Suppressor macrophage (primary cell): ENCODE measurements around the gene COA3.
A peak's percentile ranks its signal among the peaks of the same experiment; 100 is the strongest.

Experiments used
- DNase-seq, 4 experiments: peaks; one replicate each; pipeline ENCODE4 v3.0.0-alpha.2; 2020 to 2022
- total RNA-seq, 17 experiments: gene quantifications; one replicate each; lab custom pipeline; 2026; ENCODE audit warnings: mixed read lengths in 6 of 17, inconsistent platforms in 3 of 17; lab: John Stamatoyannopoulos, UW

The COA3 gene, protein sequence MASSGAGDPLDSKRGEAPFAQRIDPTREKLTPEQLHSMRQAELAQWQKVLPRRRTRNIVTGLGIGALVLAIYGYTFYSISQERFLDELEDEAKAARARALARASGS
- 6.2 to 25.7 (median 16.4) reads per million in 17 experiments for total RNA-seq

DNA sequence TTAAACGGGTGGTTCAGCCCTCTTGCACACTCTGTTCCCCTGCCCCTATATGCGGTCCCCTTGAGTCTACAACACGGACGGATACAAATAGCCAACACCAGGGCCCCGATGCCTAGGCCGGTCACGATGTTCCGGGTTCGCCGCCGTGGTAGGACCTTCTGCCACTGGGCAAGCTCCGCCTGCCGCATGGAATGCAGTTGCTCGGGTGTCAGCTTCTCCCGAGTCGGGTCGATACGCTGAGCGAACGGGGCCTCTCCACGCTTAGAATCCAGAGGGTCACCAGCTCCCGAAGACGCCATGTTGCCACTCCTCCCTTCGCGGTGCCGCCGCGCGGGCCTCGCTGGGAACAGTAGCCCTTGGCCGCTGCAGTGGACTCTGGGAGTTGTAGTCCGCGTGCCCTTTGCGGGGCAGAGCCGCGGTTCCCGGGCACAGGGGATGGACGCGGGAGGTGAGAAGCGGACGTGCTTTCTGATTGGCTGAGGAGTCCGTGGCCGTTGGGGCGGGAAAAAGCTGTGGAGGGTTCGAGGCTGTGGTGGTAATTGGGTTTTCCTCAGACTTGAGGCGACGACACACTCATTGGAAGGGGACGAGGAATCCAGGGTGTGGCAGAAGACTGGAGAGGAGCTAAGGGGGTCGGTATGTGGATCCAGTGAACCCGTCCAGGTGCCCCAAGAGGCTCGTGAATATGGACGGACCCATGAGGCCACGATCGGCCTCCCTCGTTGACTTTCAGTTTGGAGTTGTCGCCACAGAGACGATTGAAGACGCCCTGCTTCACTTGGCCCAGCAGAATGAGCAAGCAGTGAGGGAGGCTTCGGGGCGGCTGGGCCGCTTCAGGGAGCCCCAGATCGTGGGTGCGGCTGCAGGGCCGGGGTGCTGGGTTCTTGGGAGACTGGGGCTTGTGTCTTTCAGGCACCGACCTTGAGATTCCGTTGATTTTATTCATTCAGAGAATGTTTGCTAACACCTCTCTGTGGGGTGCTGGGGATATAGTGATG is at the start of gene COA3, which contains the start of gene CNTD1:
COA3 (minus strand) TSS at position 322 of the 998 bp plus-strand sequence; CDS start at position 299, 23 bp downstream.
CNTD1 (plus strand) TSS at position 479 of the 998 bp plus-strand sequence; CDS start at position 686, 207 bp downstream.
- DNase-seq = peak; percentile 84 to 92 (median 88)

DNA sequence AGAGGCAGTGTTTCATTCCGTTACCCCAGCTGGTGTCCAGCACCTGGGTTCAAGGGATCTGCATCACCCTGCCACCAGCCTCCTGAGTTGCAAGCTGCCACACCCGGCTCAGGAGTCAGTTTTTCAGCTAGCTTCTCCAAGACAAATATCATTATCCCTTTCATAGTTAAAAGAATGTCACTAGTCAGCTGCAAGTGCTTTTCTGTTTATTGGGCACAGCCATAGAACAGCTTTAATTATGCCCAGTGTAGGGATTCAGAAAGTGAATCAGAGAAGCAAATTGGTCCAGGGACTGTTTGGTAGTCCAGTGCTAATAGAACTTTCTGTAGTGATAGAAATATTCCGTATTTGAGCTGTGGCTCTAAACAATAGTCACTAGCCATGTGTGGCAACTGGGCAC is 49.6 kb upstream of the COA3 start:
- DNase-seq = no peak

DNA sequence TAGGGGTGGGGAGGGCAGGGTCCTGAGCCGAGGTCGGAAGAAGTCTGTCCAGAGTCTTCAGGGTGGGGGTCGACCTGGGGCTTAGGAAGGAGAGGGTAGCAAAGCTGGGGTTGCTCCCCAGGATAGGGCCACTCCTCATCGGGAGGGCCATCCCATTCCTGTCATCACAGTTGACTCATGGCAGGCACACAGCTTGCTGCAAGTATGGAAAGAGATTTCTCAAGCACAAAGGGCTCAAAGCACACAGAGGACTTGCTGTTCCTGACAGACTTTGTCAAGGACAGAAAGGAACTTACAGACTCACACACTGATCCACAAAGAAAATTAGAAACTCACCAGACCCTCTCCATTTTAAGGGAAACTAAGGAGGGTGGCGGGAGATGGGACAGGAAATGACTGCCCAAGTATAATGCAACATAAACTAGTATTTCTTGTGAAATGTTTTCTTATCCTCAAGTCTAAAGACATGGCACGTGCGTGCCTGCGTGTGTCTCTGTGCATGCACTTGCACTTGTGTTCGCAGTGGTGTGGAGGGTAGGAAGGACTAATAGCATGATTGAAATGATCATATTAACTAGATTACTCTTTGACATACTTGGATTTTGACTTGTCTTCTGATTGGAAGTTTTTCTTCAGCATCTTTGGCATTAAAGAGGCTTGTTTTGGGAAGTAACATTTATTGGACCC is 48.2 kb upstream of the COA3 start:
- DNase-seq = peak; percentile 59 to 81 (median 70)

DNA sequence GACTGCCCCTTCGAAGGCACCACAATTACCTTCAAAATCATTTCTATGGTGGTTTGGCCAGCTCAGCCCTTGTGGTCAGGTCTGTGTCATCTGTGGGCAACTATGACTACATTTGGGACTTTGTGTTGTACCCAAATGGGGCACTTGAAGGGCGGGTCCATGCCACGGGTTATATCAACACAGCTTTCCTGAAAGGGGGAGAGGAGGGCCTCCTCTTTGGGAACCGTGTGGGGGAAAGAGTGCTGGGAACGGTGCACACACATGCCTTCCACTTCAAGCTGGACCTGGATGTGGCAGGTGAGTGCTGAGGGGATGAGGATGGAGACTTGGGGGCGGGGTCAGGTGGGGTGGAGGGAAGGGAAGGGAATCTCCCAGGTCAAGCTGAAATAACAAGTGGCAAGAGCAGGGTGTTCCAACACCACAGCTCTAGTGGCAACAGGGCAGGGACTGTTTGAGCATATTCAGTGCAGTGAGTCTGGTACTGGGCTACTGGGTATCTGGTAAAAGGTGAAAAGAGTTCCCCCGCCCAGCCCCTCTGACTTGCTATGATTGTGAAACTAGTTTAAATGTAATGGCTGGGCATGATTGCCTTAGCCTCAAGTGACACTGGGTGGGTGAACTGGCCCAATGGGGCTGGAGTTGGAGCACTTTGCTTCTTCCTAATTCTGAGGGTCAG is 47.6 kb upstream of the COA3 start:
- peak; percentile 36 to 63 (median 48) for DNase-seq

DNA sequence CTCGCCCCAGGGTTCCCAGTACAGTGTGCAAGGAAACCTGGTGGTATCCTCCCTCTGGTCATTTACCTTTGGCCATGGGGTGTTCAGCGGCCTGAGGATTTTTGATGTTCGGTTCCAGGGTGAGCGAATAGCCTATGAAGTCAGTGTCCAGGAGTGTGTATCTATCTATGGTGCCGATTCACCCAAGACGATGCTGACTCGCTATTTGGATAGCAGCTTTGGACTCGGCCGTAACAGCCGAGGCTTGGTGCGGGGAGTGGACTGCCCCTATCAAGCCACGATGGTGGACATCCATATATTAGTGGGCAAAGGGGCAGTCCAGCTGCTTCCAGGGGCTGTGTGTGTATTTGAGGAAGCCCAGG is 47.0 kb upstream of the COA3 start:
- no peak for DNase-seq

DNA sequence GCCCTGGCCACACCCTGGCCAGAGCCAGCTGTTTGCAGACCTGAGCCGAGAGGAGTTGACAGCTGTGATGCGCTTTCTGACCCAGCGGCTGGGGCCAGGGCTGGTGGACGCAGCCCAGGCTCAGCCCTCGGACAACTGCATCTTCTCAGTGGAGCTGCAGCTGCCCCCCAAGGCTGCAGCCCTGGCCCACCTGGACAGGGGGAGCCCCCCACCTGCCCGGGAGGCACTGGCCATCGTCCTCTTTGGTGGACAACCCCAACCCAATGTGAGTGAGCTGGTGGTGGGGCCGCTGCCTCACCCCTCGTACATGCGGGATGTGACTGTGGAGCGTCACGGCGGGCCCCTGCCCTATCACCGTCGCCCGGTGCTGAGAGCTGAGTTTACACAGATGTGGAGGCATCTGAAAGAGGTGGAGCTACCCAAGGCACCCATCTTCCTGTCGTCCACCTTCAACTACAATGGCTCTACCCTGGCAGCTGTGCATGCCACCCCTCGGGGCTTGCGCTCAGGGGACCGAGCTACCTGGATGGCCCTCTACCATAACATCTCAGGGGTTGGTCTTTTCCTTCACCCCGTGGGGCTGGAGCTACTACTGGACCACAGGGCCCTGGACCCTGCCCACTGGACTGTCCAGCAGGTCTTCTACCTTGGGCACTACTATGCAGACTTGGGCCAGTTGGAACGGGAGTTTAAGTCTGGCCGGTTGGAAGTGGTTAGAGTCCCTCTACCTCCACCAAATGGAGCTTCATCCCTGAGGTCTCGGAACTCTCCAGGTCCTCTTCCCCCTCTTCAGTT is 46.5 kb upstream of the COA3 start:
- no peak for DNase-seq

DNA sequence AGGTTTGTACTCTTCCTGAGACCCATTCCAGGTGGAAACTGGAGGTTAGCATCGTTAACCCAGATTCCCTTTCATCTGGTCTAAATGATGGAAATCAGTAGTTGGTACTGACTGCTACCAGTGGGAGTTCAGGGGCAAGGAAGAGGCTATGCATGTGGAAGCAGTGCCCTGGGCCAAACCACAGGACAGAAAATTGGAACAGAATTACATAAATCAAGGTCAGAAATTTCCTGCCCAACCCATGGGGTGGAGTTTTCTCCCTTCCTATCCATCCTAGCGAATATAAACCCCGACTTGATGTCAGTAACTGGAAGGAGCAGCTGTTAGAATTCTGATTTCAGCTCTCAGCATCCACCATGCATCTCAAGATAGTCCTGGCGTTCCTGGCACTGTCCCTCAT is 45.8 kb upstream of the COA3 start, which contains the start of gene AOC2:
AOC2 (plus strand) TSS at position 310 of the 400 bp plus-strand sequence; CDS start at position 357, 47 bp downstream.
- DNase-seq = no peak

DNA sequence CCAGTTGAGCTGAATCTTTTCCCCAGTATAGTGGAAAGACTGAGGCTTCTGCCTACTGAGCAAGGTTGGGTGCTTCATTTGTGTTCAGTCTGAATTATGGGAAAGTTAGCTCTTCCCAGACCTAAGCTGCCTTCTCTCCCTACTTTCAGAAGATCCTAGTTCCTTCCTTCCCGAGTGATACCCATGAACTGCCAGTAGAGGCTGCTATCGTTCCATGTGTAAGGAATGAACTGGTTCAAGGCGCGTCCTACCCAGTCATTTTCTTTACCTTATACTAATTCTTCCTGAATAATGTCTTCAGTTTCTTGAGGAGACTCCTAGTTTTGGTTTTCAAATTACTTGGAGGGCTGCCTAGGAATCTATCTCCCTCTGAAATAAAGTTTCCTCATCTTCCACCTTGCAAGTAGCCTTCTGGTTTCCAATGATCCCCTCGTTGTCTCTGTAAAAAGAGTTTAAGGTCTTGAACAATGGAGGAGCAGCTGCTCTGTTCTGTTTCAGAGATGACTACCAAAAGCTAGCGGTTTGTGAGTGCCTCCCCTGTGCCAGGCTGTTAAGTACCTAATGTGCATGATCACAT is 44.9 kb upstream of the COA3 start:
- DNase-seq = peak; percentile 55 to 80 (median 70)

DNA sequence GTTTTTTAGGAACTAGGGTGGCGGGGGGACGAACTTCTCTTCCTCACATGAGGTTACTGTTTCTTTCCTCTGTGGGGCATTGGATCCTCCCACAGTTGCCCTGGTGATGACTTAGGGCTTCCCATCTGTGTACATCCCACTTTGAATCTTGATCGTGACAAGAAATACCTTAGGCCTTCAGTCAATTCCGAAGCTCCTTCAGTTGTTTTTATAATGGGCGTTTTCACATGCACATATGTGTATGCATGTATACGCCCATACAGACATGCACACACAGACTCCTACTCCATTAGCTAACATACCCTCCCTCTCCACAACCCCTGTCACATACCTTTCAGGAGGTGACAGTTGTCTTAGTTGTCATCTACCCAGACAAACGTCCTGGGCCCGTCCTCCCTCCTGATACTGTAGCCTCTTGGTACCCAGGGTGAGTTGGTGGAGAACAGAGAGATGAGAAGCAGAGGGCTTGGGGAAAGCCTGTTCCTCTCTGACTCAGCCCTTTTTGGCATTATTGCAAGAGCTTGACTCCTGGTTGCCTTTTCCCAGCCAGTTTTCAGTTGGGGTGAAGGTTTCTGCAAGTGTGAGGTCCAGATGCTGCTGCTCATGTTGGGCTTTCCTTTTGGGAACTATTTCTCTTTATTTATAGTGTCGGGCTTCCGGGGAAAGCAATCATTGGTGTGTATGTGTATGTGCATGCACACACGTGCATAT is 43.6 kb upstream of the COA3 start:
- no peak for DNase-seq

DNA sequence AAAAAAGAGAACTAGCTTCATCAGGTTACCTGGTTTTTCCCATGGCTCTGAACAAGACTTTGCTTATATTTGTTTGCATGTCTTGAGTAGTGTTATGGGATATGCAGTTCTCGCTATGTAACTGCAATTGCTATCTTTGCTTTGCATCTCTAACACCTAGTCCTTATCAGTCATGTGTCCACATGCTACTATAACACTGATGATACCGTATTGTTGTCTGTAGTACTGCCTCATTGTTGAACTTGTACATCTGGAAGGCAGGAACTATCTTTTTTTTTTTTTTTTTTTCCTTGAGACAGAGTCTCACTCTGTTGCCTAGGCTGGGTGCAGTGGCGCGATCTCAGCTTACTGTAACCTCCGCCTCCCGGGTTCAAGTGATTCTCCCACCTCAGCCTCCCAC is 37.2 kb upstream of the COA3 start:
- DNase-seq = no peak

DNA sequence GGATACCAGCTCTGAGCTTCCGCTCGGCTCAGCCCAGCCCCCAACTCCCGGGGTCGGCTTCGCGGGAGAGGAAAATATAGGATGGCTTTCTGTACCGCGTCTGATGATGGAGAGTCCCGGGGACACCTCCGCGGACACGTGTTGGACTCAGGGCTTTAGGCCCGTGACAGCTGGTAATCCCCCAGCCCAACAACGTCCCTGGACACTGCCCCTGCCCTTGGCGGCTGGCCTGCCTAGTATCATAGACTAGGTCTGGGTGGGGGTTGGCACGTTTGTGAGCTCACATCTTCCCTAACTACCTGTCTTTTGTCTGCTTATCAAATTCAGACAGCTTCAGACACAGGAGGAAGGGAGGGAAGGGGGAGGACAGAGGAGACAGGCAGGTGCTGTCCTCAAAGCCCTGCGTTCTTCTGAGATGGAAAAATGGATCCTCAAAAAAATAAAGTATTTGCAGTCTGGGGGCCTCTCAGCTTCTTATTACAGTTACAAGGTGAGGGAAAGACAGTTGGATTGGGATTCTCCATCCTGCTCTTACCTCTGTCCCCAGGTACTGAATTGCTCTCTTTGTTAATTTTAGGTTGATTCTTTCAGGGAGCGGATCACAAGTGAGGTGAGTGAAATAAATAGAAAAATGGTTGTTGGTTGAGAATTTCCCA is 35.4 kb upstream of the COA3 start:
- no peak for DNase-seq

DNA sequence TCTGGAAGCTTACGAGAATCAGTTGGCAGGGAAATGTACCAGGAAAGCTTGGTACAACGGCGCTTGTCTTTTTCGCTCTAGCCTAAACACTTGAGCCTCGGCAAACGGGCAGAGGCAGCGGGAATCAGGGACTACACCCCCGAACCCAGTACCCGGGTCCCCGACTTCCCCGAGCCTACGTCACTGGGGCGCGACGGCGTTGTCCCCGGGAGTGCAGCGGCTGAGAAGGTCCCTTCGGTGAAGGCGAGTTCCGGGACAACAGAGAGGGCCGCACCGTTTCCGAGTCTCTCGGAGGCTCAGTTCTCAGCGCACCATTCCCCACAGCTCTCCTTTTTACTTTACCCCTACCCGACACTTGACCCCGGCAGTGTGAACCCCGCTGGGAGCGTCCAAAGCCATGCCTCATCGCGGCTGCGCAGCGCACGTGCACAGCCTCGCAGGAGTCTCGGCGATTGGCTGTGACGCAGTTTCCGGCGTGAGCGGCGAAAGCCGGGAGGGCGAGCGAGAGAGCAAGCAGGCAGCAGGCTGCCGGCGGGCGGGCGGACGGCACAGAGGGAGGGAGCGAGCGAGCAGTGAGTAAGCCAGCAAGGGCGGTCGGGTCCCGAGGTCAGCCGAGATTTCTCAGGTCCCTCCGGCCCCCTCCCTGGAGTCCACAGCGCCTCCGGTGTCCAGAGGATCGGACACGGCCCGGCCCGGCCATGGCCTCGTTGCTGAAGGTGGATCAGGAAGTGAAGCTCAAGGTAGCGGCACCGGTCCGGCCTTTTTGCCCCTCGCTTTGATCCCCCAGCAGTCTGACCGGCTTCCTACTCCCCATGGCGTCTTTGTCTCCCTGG is 34.6 kb upstream of the COA3 start, which contains the start of gene PSME3:
PSME3 (plus strand) TSS at position 464 of the 833 bp plus-strand sequence; CDS start at position 699, 235 bp downstream.
- peak; percentile 92 to 95 (median 95) for DNase-seq

DNA sequence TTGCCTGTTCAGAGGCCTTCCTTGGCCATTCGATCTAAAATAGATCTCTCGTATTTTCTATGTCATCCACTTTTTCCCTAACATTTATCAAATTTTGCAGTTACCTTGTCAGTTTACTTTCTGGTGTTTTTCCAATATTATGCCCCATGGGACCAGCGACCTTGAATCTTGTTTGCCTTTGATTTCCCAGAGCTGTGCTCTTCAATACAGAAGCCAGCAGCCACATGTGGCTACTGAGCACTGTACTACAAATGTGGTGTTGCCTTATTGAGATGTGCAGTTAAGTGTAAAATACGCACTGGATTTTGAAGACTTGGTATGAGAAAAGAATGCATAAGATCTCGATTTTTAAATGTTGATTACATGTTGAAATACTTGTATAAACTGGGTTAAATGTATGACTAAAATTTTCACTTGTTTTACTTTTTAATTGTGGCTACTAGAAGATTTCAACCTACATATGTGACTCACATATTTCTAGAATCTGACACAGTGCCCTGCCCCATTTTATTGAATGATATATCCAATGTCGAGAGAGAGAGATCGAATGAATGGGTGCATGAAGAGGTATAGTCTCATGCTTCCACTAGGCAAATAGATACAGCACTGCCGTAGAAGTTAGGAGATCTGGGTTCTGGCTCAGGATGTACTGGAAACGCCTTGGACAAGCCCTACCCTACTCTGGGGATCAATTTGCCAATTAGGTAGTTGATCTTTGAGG is 33.9 kb upstream of the COA3 start:
- no peak for DNase-seq

DNA sequence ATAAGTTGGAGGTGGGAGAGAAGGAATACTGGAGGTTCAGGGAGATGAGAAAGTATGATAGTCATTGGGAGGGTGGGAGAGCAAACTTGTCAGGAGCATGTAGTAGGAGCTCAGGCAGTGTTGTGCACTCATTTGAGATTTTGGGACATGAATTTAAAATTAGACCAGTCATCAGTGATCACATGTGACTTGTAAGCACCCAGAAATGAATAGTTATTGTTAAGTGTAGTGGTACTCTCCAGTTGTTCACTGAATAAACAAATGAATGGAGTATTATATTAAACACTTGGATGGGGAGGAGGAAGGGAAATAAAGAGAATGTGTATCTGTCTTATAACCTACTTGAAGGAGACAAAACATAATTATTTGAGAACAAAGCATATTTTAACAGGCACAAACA is 32.5 kb upstream of the COA3 start:
- no peak for DNase-seq

DNA sequence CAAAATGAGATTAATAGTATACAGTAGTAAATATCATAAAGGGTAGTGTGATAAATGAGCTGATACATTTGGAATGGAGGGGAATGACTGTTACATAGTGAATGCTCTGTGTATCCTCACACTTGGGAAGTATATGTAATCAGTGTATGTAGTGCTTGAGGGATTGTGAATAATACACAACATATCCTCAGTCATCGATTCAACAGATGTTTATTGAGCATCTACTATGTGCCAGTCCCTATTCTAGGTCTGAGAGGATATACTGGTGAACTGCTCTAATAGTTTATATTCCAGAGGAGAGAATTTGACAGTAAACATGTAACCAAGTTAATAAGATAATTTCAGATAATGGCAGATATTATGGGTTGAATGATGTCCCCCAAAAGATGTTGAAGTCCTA is 29.0 kb upstream of the COA3 start:
- no peak for DNase-seq

DNA sequence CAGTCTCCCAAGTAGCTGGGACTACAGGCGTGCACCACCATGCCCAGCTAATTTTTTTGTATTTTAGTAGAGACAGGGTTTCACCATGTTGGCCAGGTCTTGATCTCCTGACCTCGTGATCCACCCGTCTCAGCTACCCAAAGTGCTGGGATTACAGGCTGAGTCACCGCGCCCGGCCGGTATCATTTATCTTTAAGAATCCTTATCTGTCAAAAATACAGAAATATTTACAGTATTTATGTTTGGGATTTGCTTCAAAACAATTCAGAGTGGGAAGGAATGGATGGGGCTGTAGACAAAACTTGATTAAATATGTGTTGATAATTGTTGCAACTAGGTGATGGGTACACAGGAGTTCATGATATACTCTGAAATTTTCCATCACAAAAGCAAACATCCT is 22.7 kb upstream of the COA3 start:
- DNase-seq = no peak

DNA sequence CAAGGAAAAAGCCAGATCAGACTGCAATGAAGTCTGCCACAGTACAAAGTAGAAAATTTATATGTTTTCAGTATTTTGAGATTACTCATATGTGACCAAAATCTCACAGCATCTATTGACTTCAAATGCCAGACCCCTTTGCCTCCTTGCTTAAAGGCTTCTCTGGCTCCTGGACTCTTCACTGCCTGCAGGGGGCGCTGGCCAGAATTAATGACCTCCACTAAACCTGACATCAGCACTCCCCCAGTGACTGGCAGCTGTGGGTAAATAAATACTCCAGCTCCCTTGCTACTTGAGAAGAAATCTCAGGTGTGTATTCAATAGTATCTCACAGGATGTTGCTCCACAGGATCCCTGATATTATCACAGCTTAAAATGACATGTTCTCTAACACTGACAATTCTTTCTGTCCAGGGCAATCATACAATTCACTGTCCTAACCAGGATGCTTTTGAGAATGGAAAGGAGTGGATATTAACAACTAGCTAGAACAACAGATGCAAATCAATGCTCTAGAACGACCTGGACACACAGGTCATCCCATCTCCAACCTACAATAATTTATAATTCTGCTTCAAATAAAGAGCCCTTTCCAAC is 21.5 kb upstream of the COA3 start:
- DNase-seq = peak; percentile 80 to 87 (median 84)

DNA sequence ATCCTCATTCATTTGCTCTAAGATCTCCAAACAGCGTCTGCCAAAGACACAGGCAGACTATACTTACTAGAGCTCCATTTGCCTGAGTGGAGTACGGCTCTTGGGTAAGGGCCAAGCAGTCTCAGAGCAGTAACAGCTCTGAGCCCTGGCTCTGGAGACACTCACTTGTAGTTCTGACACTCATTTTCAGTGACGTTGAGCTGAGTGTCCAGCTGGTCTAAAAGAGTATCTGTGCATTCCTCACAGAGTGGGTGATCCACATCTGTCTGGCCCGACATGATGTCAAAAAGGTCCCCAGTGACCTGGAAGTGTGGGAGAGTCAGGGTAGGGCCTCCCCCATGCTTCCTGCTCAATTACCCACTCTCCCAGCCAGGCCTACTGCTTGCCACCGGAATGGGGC is 19.9 kb upstream of the COA3 start:
- no peak for DNase-seq
